Activated CD4-positive, alpha-beta memory T cell treated with anti-CD3 and anti-CD28 coated beads for 36 hours (primary cell): ENCODE measurements around the gene C1orf167. TPM values are rescaled to one million over a fixed set of nuclear protein-coding genes. Genes with fewer than 3 reads are reported as not detected.
"Not testable (repeated sequence)": the region's sequence is repeated elsewhere in the genome, so short reads cannot be mapped to it uniquely, and the experiment has no call there.

ENCODE experiments used
- CTCF ChIA-PET: fragments of 350-600 bp; sonication (Branson Sonifier 250); formaldehyde crosslinking; loops from one replicate; lab custom pipeline; 2021; ENCODE audit warnings: antibody characterized with exemption, inconsistent platforms; lab: Charles Lee
- POLR2A ChIA-PET: fragments of 350-600 bp; sonication (Branson Sonifier 250); formaldehyde crosslinking; loops from one replicate; lab custom pipeline; 2021; ENCODE audit warnings: antibody characterized with exemption; lab: Charles Lee
- DNase-seq: peaks from one replicate; pipeline ENCODE4 v3.0.0-alpha.2; 2020
- H3K27ac Mint-ChIP-seq: one replicate; pipeline ENCODE4 v1.8.0; 2021; ENCODE audit warnings: mixed read lengths
- H3K27me3 Mint-ChIP-seq: one replicate; pipeline ENCODE4 v1.8.0; 2021; ENCODE audit warnings: mixed read lengths
- H3K36me3 Mint-ChIP-seq: one replicate; pipeline ENCODE4 v1.8.0; 2021; ENCODE audit warnings: mixed read lengths
- H3K4me1 Mint-ChIP-seq: one replicate; pipeline ENCODE4 v1.8.0; 2021; ENCODE audit warnings: low read depth, mixed read lengths
- H3K4me3 Mint-ChIP-seq: one replicate; pipeline ENCODE4 v1.8.0; 2021; ENCODE audit warnings: mild to moderate bottlenecking, mixed read lengths
- H3K9me3 Mint-ChIP-seq: one replicate; pipeline ENCODE4 v1.8.0; 2021; ENCODE audit warnings: mixed read lengths
- intact Hi-C: fragments of 100-400 bp; cut with micrococcal nuclease; formaldehyde crosslinking; loops from one replicate; pipeline ENCODE4 v1.15.1; 2023
- total RNA-seq, 2 experiments: library from RNA; stranded (reverse); gene quantifications; one replicate each; pipeline ENCODE4 v1.2.3, GENCODE V29; 2021

C1orf167 gene
- total RNA-seq, 2 experiments from 2014 or later = not detected

DNA sequence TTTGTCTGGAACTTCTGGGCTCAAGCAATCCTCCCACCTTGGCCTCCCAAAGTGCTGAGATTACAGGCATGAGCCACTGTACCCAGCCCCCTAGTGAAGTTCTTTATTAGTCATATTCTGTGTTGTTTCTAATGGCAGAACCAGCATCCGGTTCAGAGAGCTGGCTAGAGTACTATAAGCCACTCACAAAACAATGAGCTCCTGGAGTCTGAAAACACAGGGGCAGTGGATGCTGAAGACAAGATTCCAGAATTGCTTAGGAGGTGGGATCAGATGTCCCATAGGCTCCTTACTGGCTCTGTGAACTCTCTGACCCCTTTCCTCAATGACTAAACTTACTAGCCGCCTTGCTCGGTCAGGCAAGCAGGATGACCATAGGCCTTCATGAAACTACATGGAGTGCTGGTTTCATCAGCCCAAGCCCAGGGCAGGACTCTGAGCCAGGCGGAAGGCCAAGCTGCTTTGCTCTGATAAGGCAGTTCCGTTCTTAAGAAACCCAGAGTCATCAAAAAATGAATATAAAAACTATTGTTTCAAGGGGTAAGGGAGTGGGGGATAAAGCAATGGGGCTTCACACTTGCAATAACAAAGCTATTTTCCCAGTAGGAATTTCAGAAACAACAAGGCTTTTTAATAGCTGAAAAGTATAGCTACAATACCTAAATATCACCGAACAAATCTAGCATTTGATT lies 35.7 kb downstream of the C1orf167 start:
- intact Hi-C loops = no loop called here
- H3K4me1 Mint-ChIP-seq = peaks cover 6% of the 10 kb centered on the region
- no peaks in the 10 kb centered on the region for H3K9me3 Mint-ChIP-seq
- POLR2A ChIA-PET = interaction anchor here (1.2 kb wide), 1 partner anchor 110 kb away, joined by 3 read pairs; no protein-coding TSS in a partner anchor
- H3K4me3 Mint-ChIP-seq = no peak overlapping the region
- H3K27ac Mint-ChIP-seq = no peak overlapping the region
- H3K36me3 Mint-ChIP-seq = peaks cover 18% of the 10 kb centered on the region
- H3K27me3 Mint-ChIP-seq = no peaks in the 10 kb centered on the region
- CTCF ChIA-PET = interaction anchor here (1.6 kb wide), 1 partner anchor 78 kb away, joined by 5 read pairs; no protein-coding TSS in a partner anchor
- DNase-seq = no peak

DNA sequence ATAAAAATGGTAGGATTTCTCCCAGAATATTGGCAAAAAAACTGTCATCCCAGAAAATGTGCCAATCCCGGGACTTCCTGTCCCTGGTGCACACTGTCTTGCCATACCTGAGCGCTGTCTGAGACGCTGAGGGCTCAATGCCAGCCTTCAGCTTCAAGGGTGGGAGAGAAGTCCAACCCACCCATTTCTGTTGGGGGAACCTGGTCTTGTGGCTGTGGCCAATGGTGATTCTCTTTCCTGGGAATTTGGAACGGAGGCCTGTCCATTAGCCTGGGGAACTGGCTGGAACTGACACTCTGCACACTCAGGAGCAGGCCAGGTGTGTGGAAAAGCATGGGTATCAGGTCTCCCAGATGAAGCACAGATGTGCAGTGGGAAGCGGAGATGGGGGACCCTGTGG lies 37.1 kb downstream of the C1orf167 start:
- H3K27ac Mint-ChIP-seq = no peak overlapping the region
- peaks cover 21% of the 10 kb centered on the region for H3K36me3 Mint-ChIP-seq
- DNase-seq = no peak
- no peak overlapping the region for H3K4me3 Mint-ChIP-seq
- intact Hi-C loops = no loop called here
- H3K27me3 Mint-ChIP-seq = no peaks in the 10 kb centered on the region
- peaks cover 19% of the 10 kb centered on the region for H3K4me1 Mint-ChIP-seq
- ChIA-PET CTCF (no interaction called here), POLR2A (no interaction called here)
- no peaks in the 10 kb centered on the region for H3K9me3 Mint-ChIP-seq

DNA sequence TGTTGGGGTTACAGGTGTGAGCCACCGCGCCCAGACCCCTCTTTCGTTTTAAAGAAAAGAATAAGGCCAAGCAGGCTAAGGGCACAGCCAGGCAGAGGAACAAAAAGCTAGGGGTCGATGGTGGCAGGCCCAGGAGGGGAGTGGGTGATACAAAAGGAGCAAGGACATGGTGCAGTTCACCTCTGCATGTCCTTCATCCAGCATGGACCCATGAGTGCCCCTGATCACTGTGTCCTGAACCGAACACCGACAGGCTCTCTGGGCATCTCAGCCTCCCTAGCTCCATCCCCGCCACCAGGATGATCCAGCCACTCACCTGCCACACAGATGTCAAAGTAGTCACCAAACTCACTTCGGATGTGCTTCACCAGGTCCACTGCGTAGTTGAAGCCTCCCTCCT lies 37.9 kb downstream of the C1orf167 start:
- Mint-ChIP-seq H3K27me3 (no peaks in the 10 kb centered on the region), H3K36me3 (peaks cover 15% of the 10 kb centered on the region), H3K4me1 (peaks cover 26% of the 10 kb centered on the region), H3K9me3 (no peaks in the 10 kb centered on the region), H3K4me3 (no peak overlapping the region), H3K27ac (no peak overlapping the region)
- intact Hi-C loops = no loop called here
- DNase-seq = no peak
- ChIA-PET CTCF (no interaction called here), POLR2A (no interaction called here)

DNA sequence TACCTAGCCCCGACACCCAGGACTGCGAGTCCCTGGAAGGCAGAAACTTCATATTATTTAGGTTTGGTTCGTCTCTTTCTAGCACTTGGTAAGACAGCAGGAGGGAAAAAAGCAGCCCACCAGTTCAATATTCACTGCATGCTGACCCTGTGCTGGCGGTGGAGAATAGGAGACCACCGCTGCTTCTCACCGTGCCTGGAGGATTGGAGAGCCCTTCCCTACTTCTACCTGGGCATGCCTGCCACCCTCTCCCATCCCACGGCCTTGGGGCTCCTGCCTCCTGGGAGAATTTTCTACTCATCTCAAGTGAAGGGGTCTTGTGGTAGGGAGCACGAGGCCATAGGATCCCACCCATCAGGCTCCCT lies 38.4 kb downstream of the C1orf167 start:
- DNase-seq = no peak
- CTCF ChIA-PET = no interaction called here
- H3K36me3 Mint-ChIP-seq = peaks cover 13% of the 10 kb centered on the region
- POLR2A ChIA-PET = no interaction called here
- no peak overlapping the region for H3K27ac Mint-ChIP-seq
- no peak overlapping the region for H3K4me3 Mint-ChIP-seq
- no peaks in the 10 kb centered on the region for H3K27me3 Mint-ChIP-seq
- peaks cover 30% of the 10 kb centered on the region for H3K4me1 Mint-ChIP-seq
- H3K9me3 Mint-ChIP-seq = no peaks in the 10 kb centered on the region
- intact Hi-C loops = no loop called here

DNA sequence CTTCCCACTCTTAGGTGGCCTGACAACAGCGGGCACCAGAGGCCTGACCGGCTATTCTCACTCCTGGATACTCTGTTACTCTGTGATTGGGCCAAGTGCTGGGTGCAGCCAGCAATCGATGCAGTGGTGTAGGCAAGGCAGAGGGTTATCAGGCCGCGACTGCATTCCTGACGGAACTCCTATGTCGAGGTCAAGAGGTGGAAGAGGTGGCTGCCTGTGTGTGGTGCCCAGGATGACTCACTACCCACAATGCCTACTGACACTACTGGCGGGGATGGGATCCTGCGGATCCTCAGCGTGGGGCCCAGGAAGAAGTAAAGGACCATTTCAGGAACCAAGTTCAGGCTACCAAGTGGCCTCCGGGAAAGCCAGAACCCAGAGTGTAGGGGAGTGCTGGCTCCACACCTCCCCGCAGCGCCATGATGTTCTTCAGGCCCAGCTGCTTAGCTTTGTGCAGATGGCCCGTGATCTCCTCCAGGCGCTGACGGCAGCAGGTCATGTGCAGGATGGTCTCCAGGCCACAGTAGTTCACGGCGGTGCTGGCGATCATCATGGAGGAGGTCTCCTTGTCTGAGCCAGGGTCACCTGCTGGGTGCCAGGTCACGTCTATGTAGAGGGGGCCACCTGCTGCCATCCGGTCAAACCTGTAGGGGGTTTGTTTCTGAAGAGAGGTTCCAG lies 38.9 kb downstream of the C1orf167 start:
- Mint-ChIP-seq H3K27ac (no peak overlapping the region), H3K36me3 (peaks cover 9% of the 10 kb centered on the region), H3K27me3 (no peaks in the 10 kb centered on the region), H3K4me3 (no peak overlapping the region), H3K9me3 (no peaks in the 10 kb centered on the region), H3K4me1 (peaks cover 30% of the 10 kb centered on the region)
- POLR2A ChIA-PET = no interaction called here
- CTCF ChIA-PET = no interaction called here
- DNase-seq = no peak
- intact Hi-C loops = no loop called here

DNA sequence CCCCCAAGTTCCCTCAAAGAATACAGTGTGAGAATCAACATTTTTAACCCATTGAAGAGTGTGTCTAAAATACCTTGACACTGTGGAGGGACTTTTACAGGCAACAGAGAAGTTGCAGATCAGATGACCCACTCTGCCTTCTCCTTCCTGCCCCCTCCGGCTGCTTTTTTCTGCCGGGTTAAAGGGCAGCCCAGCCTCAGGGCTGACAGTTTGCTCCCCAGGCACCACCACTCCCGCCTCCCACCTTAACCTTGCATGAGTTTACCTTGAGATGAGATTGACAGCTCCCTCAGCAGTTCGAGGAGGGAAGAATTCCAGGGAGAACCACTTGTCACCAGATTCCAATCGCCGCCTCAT lies 40.6 kb downstream of the C1orf167 start:
- DNase-seq = no peak
- Mint-ChIP-seq H3K9me3 (no peaks in the 10 kb centered on the region), H3K4me3 (no peak overlapping the region), H3K27ac (no peak overlapping the region), H3K36me3 (peaks cover 9% of the 10 kb centered on the region), H3K4me1 (peaks cover 41% of the 10 kb centered on the region), H3K27me3 (no peaks in the 10 kb centered on the region)
- ChIA-PET CTCF (no interaction called here), POLR2A (interaction anchor here (0.7 to 3.1 kb wide), 2 partner anchors 26 to 106 kb away, joined by 3 to 26 read pairs; no protein-coding TSS in a partner anchor)
- intact Hi-C loops = no loop called here

DNA sequence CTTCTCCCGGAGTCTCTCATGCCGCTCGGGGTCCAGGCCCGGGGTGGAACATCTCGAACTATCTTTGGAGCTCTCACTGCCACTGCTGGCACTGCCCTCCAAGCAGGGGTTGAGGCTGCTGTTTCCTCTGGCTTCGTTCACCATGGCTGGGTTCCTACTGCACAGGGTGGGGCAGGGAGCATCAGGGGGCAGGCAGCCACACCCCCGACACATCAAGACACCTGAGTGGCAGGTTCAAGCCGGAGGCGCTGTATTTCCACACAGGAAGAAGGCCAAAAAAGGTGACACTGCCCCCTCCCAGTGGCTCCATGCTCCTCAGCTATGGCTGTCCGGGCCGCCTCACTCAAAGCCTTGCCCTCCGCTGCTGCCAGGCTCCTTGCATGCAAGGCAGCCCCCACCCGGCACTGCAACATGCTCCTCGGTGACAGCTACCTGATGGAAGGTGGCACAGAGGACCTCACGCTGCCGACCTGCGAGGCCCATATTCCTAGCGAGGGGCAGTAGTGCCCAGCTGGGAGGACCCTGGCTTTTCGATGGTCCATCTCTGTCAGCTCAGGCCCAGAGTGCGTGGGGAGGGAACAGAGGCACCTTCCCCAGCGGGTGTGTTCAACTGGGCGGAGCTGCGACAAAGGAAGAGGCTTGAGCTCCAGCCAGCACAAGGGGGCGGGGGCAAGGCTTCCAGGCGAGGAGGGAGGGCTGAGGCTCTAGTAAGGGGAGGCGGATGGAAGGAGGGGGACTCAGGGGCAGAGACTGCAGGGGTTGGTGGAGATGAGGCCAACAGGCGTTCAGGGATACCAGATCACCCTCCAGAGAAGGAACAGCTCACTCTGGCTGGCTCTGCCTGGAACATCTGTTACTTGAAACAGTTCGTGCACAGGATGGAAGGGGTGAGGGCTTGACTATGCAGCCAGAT lies 41.2 kb downstream of the C1orf167 start:
- no peaks in the 10 kb centered on the region for H3K27me3 Mint-ChIP-seq
- peak overlapping the region; percentile 42 for H3K27ac Mint-ChIP-seq

DNA sequence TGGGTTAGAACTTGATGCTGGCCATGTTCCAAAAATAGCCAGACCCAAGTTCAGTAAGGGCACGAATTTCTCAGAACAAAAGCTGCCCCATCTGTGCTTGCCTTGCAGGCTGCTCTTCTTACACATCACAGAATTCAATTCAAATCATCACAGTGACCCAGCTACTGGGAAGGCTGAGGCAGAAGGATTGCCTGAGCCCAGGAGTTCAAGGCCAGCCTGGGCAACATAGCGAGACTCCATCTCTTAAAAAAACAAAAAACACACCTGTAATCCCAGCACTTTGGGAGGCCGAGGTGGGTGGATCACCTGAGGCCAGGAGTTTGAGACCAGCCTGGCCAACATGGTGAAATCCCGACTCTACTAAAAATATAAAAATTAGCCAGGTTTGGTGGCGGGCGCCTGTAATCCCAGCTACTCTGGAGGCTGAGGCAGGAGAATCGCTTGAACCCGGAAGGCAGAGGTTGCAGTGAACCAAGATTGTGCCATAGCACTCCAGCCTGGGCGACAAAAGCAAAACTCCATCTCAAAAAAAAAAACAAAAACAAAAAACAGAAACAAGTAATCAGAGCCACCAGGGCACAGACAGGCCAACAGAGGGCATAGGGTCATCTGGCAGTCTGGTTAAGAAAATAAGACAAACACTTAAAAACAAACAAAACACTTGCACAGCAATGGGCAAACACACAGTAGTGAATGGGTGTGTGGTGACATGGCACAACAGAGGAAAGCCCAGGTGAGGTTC lies 42.1 kb downstream of the C1orf167 start:
- POLR2A ChIA-PET = interaction anchor here (1.4 to 3.1 kb wide), 2 partner anchors 15 to 105 kb away, joined by 3 to 26 read pairs; no protein-coding TSS in a partner anchor
- H3K36me3 Mint-ChIP-seq, DNase-seq, intact Hi-C loops, H3K27me3 Mint-ChIP-seq, H3K9me3 Mint-ChIP-seq, CTCF ChIA-PET: not testable (repeated sequence)
- H3K4me3 Mint-ChIP-seq = peak overlapping the region; percentile 84
- H3K27ac Mint-ChIP-seq = peak overlapping the region; percentile 88
- H3K4me1 Mint-ChIP-seq = peaks cover 48% of the 10 kb centered on the region

More for the DNA sequence above, 41.2 kb downstream of the C1orf167 start:
- DNase-seq = peak; percentile 83
- H3K36me3 Mint-ChIP-seq = peaks cover 9% of the 10 kb centered on the region
- CTCF ChIA-PET = no interaction called here
- H3K9me3 Mint-ChIP-seq = no peaks in the 10 kb centered on the region
- POLR2A ChIA-PET = interaction anchor here (0.7 to 3.1 kb wide), 3 partner anchors 14 to 106 kb away, joined by 3 to 26 read pairs (median 3); no protein-coding TSS in a partner anchor
- H3K4me3 Mint-ChIP-seq = peak overlapping the region; percentile 64
- H3K4me1 Mint-ChIP-seq = peaks cover 46% of the 10 kb centered on the region
- intact Hi-C loops = no loop called here

DNA sequence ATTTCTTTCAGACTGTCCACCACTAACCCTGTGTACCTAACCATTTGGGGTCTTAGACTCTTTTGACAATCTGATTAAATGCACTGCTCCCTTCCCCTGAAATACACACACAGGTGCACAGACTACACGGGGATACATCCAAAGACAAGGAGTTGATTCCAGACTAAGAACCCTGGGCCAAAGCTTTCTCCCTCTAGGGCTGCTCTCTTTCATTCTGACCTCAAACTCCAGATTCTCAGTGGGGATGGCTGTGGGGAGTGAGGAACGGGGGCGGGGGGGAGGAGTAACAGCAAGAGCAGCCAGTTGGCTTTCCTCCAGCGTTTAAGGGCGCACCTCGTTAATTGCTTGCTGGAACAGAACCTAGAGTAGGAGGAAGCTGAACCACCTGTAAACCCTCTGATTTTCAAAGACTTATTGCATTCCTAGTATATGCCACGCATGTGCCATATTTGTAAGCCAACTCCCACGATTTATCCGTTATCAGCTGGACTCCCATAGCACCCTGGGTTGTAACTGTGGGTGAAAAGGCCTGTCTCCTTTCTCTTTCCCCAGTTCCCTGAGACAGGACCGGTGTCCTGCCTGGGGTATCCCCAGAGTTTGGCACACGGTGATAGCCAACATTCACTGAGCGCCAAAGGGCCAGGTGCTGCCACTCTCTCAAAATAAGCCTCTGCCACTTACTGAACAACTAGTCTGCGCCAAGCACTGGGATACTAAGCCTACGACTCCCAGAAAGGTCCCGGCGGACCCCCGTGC lies 42.9 kb downstream of the C1orf167 start:
- Mint-ChIP-seq H3K27me3 (no peaks in the 10 kb centered on the region), H3K4me1 (peaks cover 51% of the 10 kb centered on the region), H3K4me3 (peak overlapping the region; percentile 84), H3K27ac (peak overlapping the region; percentile 88), H3K9me3 (no peaks in the 10 kb centered on the region), H3K36me3 (peaks cover 12% of the 10 kb centered on the region)
- ChIA-PET CTCF (no interaction called here), POLR2A (interaction anchor here (3.1 kb wide), 1 partner anchor 104 kb away, joined by 26 read pairs; no protein-coding TSS in a partner anchor)
- intact Hi-C loops = loop anchor here (5.0 kb wide), 3 partner anchors 68 to 372 kb away; partner anchors contain the start of genes AGTRAP, FBXO2 and FBXO44
- DNase-seq = peak; percentile 58

DNA sequence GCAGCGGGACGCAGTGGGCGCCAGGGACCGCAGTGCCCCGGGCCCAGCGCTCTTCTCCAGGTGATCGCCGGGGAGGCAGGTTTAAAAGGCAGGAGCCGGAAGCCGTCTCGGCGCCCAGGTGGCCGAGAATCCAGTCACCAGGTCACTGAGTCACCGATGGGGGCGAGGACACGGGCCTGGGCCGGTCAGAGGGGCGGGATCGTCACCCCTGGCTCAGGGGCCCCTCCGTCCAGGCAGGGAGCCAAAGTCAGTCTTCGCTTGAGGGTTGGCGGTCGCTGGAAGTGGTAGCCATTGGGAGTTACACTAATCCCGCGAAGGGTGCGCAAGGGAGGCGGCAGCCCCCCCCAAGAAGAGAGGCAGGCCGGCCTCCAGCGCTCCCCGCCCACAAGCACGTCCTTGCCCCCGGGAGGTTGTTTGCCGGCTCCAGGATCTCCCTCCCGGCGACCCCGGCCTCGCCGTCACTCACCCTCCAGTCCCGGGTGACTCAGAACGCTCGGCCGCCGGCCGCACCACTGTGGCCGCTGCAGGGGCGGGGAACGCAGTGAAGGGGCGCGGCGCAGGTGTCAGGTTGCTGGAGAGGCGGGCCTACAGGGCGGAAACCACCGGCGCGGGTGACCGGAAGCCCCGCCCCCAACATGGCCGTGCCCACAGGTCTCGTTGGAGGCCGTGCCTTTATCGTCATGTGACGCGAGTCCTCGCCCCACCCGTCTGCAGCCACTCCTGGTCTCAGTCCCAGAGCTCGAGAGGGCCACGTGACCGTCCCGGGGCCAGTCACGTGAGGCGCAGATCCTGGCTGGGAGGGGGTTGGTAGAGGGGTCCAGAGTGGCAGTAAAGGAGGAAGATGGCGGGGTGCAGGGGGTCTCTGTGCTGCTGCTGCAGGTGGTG lies 43.7 kb downstream of the C1orf167 start, which contains the start of the genes CLCN6 and MTHFR:
CLCN6 (plus strand) TSS at position 770 of the 885 bp plus-strand sequence; CDS start at position 842, 72 bp downstream.
MTHFR (minus strand) TSS at position 543 of the 885 bp plus-strand sequence. CDS start 2,848 bp downstream, outside the sequence.
- peaks cover 51% of the 10 kb centered on the region for H3K4me1 Mint-ChIP-seq
- peak within 1 kb of the TSS; percentile 84 for H3K4me3 Mint-ChIP-seq
- H3K36me3 Mint-ChIP-seq = peaks cover 14% of the 10 kb centered on the region
- H3K9me3 Mint-ChIP-seq = no peaks in the 10 kb centered on the region
- H3K27me3 Mint-ChIP-seq = no peaks in the 10 kb centered on the region
- DNase-seq = peak; percentile 99
- ChIA-PET POLR2A (interaction anchor here (0.6 to 3.8 kb wide), 6 partner anchors 68 to 753 kb away, joined by 3 to 57 read pairs (median 4); partner anchors contain the start of gene FBXO6), CTCF (interaction anchor here (1.9 kb wide), 1 partner anchor 141 kb away, joined by 7 read pairs; the partner anchor contains the start of gene FBXO6)
- intact Hi-C loops = loop anchor here (1.0 to 5.0 kb wide), 4 partner anchors 68 to 372 kb away; partner anchors contain the start of genes AGTRAP, FBXO2 and FBXO44
- peak within 1 kb of the TSS; percentile 88 for H3K27ac Mint-ChIP-seq
